Measurements from ENCODE around the gene METRNL. TPM values are rescaled to one million over a fixed set of nuclear protein-coding genes. Genes with fewer than 3 reads are reported as not detected.
"Not testable (repeated sequence)": the region's sequence is repeated elsewhere in the genome, so short reads cannot be mapped to it uniquely, and the experiment has no call there.

Gene METRNL
- total RNA-seq, 2 experiments from 2014 or later = 29.5 to 34.8 TPM

DNA sequence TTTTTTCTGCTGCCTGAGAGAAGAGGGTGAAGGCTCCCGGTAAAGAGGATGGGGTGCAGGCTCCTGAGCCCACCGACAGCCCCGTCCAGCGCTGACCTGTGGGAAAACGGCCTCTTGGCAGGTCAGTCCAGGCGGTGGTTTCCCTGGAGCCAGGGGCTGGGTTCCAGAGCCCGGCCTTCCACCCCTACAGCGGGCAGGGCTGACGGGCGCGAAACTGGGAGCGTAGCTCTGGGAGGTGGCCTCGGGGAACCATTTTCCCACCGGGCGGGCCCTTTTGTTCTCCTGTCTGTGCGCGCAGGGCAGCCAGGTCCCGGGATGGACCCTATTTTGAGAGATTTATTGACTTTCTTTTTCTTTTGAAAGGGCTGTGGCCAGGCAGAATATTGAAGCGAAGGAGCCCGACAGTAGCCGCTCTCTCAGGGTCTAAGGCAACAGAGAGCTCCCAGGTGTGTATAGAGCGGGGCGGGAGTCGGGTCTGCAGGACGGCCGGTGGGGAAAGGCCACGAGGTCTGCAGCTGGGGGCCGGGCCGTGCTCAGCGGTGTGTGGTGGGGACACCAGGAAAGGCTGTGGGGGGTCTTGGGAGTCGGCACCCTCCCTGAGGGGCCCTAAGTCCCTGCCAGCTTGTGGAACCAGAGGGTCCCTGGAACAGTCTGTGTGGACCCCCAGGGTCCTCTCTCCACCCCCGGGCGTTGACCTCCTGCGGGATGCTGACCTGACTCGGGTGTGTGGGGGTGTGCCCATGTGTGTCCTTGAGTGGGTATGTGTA, 32.3 kb downstream of the METRNL start:
- CTCF ChIA-PET = no interaction called here
- POLR2A ChIA-PET = no interaction called here

GRCh38 chr17:83113381-83113780, 34.0 kb downstream of the METRNL start:
- CTCF ChIA-PET = no interaction called here

DNA sequence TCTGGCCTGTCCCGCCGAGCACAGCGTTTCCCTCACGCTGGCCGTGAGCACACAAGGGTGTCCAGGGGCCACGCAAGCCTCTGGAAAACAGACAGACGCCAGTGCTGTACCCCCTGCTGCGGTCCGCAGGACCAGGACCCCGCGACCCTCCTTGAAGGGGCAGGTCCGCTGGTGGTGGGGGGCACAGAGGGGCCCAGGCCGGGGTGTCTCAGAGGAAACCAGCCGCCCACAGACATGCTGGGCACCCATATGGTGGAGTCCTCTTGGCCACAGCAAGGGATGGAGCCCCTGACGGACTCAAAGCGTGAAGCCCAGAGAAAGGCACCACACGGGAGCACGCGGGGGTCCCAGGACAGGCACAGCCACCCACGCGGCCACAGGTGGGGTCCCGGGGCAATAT, 34.4 kb downstream of the METRNL start:
- ChIA-PET CTCF (no interaction called here), POLR2A (no interaction called here)

More at GRCh38 chr17:83113381-83113780, 34.0 kb downstream of the METRNL start:
- POLR2A ChIA-PET = no interaction called here

- ChIA-PET CTCF (no interaction called here), POLR2A (no interaction called here)
Measured at GRCh38 chr17:83114706-83115105, 35.3 kb downstream of the METRNL start.

GRCh38 chr17:83115202-83115651, 35.8 kb downstream of the METRNL start:
- CTCF ChIA-PET = no interaction called here
- POLR2A ChIA-PET = no interaction called here

GRCh38 chr17:83115832-83116231, 36.4 kb downstream of the METRNL start:
- POLR2A ChIA-PET = no interaction called here
- CTCF ChIA-PET = no interaction called here

DNA sequence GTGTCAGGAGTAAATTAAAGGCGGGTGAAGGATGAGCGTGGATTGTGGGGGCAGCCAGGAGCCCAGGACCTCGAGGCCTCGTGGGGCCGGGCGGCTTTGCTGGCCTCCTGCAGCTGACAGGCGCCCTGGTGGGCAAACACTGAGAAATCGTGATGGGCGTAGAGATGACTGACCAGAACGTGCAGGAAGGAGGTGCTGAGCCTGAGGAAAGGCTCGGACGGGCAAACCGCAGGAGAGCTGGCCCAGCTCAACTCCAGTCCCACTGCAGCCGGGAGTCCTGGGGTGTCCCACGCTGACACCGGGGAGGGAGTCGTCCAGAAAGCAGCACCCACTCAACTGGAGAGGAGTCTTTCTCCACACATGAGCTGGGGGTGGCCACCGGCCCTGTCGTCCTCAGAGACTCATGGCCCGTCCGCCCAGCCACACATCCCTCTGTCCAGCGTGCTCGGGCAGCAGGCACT, 36.9 kb downstream of the METRNL start:
- ChIA-PET POLR2A (interaction anchor here (0.5 kb wide), 1 partner anchor 690 kb away, joined by 3 read pairs; no protein-coding TSS in a partner anchor), CTCF (interaction anchor here (1.1 kb wide), 1 partner anchor 31 kb away, joined by 3 read pairs; no protein-coding TSS in a partner anchor)

- ChIA-PET POLR2A (interaction anchor here (0.5 kb wide), 1 partner anchor 690 kb away, joined by 3 read pairs; no protein-coding TSS in a partner anchor), CTCF (interaction anchor here (1.1 kb wide), 1 partner anchor 32 kb away, joined by 3 read pairs; no protein-coding TSS in a partner anchor)
Measured at GRCh38 chr17:83116783-83117555, 37.6 kb downstream of the METRNL start.

GRCh38 chr17:83117583-83117982, 38.2 kb downstream of the METRNL start:
- CTCF ChIA-PET = no interaction called here

DNA sequence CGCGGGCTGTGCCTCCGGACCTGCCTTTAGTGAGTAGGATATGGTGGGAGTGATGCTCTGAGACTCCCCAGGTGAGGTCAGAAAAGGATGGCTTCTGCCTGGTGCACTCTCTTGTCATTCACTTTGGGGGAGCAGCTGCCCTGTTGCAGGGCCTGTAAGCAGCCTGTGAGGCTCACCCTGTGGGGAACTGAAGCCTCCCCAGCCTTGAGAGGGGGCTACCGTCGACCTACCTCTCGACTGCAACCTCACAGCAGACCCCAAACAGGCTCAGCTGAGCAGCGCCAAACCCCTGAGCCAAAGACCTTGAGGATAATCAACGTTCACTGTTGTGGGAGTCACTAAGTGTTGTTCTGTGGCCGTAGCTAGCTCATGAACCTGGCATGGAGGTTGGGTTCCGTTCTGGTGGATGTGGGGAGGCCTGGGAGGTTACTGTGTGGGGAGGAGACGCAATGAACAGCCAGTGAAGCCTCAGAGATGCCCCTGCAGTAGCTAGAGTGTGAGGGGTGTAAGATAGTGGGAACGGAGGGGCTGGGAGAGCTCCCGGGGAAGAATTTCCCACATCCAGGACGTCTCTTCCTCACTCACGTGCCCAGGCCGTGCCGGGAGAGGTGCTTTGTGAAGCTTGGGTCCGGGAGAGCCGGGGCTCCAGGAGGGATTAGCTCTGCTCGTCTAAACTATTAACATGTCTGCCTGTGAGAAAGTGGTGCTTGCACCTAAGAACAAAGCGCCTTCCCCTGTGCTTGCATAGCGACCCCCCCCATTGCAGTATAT, 38.8 kb downstream of the METRNL start:
- ChIA-PET CTCF (interaction anchor here (1.1 kb wide), 1 partner anchor 27 kb away, joined by 3 read pairs; no protein-coding TSS in a partner anchor), POLR2A (interaction anchor here (0.9 kb wide), 1 partner anchor 19 kb away, joined by 3 read pairs; no protein-coding TSS in a partner anchor)

More at GRCh38 chr17:83117583-83117982, 38.2 kb downstream of the METRNL start:
- POLR2A ChIA-PET = interaction anchor here (0.9 kb wide), 1 partner anchor 18 kb away, joined by 3 read pairs; no protein-coding TSS in a partner anchor

DNA sequence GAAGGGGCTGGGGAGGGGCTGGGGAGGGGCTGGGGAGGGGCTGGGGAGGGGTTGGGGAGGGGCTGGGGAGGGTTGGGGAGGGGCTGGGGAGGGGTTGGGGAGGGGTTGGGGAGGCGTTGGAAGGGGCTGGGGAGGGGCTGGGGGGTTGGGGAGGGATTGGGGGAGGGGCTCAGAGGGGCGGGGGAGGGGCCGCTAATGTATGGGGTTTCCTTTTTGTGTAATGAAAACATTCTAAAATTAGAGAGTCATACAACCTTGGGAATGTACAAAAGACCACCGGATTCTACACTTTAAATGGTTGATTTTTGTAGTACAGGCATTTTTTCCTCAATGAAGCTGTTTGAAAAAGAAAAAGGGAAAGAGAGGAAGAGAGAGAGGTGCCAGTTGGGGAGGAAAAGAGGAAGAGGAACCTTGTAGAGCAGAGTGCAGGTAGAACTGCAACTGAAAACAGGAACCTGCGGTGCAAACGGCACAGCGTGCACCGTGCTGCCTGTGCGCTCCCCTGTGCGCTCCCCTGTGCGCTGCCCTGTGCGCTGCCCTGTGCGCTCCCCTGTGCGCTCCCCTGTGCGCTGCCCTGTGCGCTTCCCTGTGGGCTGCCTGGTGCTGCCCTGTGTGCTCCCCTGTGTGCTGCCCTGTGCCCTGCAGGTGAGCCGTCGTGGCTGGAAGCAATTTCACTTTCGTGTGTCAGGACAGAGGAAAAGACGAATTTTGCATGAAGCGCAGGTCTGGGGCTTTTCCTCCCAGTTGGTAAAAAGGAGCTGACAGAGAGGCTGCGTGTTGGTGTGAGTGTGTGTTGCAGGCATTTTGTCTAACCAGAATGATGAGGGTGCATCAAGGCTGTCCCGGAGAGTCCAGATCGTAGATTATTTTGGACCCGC, 40.8 kb downstream of the METRNL start:
- CTCF ChIA-PET = no interaction called here
- POLR2A ChIA-PET = no interaction called here

DNA sequence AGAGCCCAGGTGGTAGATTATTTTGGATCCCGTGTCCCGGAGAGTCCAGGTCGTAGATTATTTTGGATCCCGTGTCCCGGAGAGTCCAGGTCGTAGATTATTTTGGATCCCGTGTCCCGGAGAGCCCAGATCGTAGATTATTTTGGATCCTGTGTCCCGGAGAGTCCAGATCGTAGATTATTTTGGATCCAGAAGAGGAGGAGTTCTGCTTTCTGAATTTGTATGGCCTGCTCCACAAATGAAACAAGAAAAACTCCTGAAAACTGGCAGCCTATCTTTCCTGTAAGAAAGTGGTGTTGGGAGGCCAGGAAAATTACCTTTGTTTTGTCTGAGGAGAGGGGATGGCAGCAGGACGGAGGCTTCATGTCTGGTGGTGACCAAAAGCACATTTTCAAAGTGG, 42.1 kb downstream of the METRNL start:
- CTCF ChIA-PET, POLR2A ChIA-PET: not testable (repeated sequence)

GRCh38 chr17:83121921-83122820, 42.8 kb downstream of the METRNL start:
- CTCF ChIA-PET = interaction anchor here (0.7 kb wide), 1 partner anchor 78 kb away, joined by 3 read pairs; no protein-coding TSS in a partner anchor
- POLR2A ChIA-PET = interaction anchor here (0.6 kb wide), 1 partner anchor 25 kb away, joined by 3 read pairs; no protein-coding TSS in a partner anchor

- CTCF ChIA-PET = interaction anchor here (0.7 kb wide), 1 partner anchor 77 kb away, joined by 3 read pairs; no protein-coding TSS in a partner anchor
- POLR2A ChIA-PET = no interaction called here
Measured at GRCh38 chr17:83122834-83123233, 43.4 kb downstream of the METRNL start.

GRCh38 chr17:83123896-83124801, 44.7 kb downstream of the METRNL start:
- POLR2A ChIA-PET = no interaction called here
- CTCF ChIA-PET = no interaction called here

- POLR2A ChIA-PET = interaction anchor here (0.7 kb wide), 1 partner anchor 22 kb away, joined by 3 read pairs; no protein-coding TSS in a partner anchor
- CTCF ChIA-PET = no interaction called here
Measured at GRCh38 chr17:83124871-83125514, 45.6 kb downstream of the METRNL start.
